ENCODE measurements around the gene PRMT1. TPM values are rescaled to one million over a fixed set of nuclear protein-coding genes. Genes with fewer than 3 reads are reported as not detected.

Gene PRMT1
- total and polyA plus RNA-seq, 9 of the 15 experiments (the other 6 are each of a cell fraction or from before 2014, with no cell fraction given), result 13.3 to 464 (median 326) TPM

- TF ChIP-seq PREB (CRISPR knock-in tag; IDR thresholded peaks at IDR 0.05) (no peak), RBM22 (IDR thresholded peaks at IDR 0.05; ENCODE audit: low read depth, low read length, poor library complexity, severe bottlenecking) (no peak), IRF1 (CRISPR knock-in tag; IDR thresholded peaks at IDR 0.05; ENCODE audit: borderline replicate concordance) (no peak), NBN (IDR thresholded peaks at IDR 0.05; ENCODE audit: low read depth) (peak; percentile 77; the same call in 1 of the 2 replicates), BCOR (IDR thresholded peaks at IDR 0.05) (no peak), ATF1 (CRISPR knock-in tag; IDR thresholded peaks at IDR 0.05) (no peak), ATF1 (tag; IDR thresholded peaks at IDR 0.05) (peak; percentile 69), MAX (CRISPR knock-in tag; IDR thresholded peaks at IDR 0.05) (peak; percentile 12; the same call in 1 of the 2 replicates), NR3C1 (CRISPR knock-in tag; IDR thresholded peaks at IDR 0.05) (no peak), TAL1 (IDR thresholded peaks at IDR 0.05) (no peak), ZBTB5 (IDR thresholded peaks at IDR 0.05) (no peak), MAFF (IDR thresholded peaks at IDR 0.05; ENCODE audit: low read length) (no peak), RBFOX2 (IDR thresholded peaks at IDR 0.05; ENCODE audit: low read depth, low read length) (no peak), NFE2 (IDR thresholded peaks at IDR 0.05; ENCODE audit: low read depth) (0 out of 2 replicates have a peak, but pooled peaks have one; percentile 42), ZNF583 (CRISPR knock-in tag; IDR thresholded peaks at IDR 0.05) (no peak), NCOA6 (IDR thresholded peaks at IDR 0.05) (no peak), MITF (IDR thresholded peaks at IDR 0.05) (no peak), ZFX (CRISPR knock-in tag; IDR thresholded peaks at IDR 0.05) (peak; percentile 52), ZNF707 (CRISPR knock-in tag; conservative IDR thresholded peaks at IDR 0.05) (no peak), ZNF197 (CRISPR knock-in tag; IDR thresholded peaks at IDR 0.05; ENCODE audit: low read depth) (no peak), TAF9B (IDR thresholded peaks at IDR 0.05; ENCODE audit: partially characterized antibody) (no peak), EP300 (IDR thresholded peaks at IDR 0.05; ENCODE audit: low read length) (peak; percentile 7; the same call in 1 of the 2 replicates), EP400 (IDR thresholded peaks at IDR 0.05) (peak; percentile 14; the same call in 1 of the 2 replicates), SRSF1 (IDR thresholded peaks at IDR 0.05; ENCODE audit: low read depth, low read length) (no peak), MBD2 (IDR thresholded peaks at IDR 0.05; ENCODE audit: borderline replicate concordance, low read depth) (no peak), MCM5 (IDR thresholded peaks at IDR 0.05; ENCODE audit: low read depth) (no peak), SMARCE1 (IDR thresholded peaks at IDR 0.05) (peak; percentile 78; the same call in 1 of the 2 replicates), BDP1 (IDR thresholded peaks at IDR 0.05; ENCODE audit: insufficient read depth, insufficient read length) (no peak), CHCHD3 (CRISPR knock-in tag; IDR thresholded peaks at IDR 0.05) (no peak)
Observed at GRCh38 chr19:49712397-49712859, 35.4 kb downstream of the PRMT1 start (continued).
